GM23338 (cell line): Measurements from ENCODE around the gene PNPLA2.

Experiments
- CREB1 ChIP-seq: fragments of 250-450 bp; sonication (Bioruptor Pico); IDR thresholded peaks from 2 replicates; pipeline ENCODE4 v1.5.0; 2020; ENCODE audit warnings: low read depth, mild to moderate bottlenecking, moderate library complexity
- ETS1 ChIP-seq: IDR thresholded peaks from 2 replicates; pipeline ENCODE4 v1.6.1; 2016; ENCODE audit warnings: antibody characterized with exemption
- EZH2 ChIP-seq: fragments of 200-600 bp; sonication (generic); IDR thresholded peaks from one replicate; pipeline ENCODE4 v1.8.0; 2017; ENCODE audit warnings: antibody characterized with exemption, mild to moderate bottlenecking, low read depth; ENCODE audit not compliant: unreplicated experiment

DNA sequence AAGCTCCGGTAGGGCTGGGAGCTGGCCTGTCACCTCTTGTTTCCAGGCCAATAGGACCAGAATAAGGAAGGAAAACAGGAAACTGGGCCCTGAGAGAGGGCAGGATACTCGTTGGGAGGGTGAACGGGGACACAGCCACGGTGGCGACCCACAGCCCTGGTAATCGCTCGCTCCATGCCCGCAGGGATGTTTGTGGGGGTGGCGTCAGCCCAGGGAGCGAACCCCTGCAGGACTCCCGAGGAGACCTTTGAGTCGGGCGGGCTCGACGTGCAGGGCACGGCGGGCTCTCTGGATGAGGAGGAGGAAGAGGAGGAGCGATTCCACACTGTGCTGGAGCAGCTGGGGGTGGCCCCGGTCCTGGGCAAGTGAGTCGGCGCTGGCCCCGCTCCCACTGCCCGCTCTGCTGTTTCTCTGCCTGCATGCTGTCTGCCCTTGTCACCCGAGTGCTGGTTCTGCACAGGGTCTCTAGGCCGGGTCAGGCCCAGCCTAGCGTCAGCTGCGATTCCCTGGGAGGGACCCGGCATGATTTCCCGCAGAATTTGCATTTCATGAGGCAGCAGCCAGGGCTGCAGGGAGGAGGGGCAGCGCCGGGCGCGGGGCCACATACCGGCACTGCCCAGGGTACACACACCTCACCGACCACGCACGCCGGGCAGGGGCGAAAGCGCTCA is 10.6 kb downstream of the PNPLA2 start:
- TF ChIP-seq EZH2 (no peak), ETS1 (no peak), CREB1 (CRISPR knock-in tag) (no peak)
